GM19193 (cell line): ENCODE measurements around the gene MAP3K7CL.

Source experiments
- POLR2A ChIP-seq: IDR thresholded peaks from 4 replicates; pipeline ENCODE4 v1.6.1; 2011; ENCODE audit not compliant: insufficient read depth, insufficient read length; ENCODE audit errors: extremely low read depth

The MAP3K7CL gene

DNA sequence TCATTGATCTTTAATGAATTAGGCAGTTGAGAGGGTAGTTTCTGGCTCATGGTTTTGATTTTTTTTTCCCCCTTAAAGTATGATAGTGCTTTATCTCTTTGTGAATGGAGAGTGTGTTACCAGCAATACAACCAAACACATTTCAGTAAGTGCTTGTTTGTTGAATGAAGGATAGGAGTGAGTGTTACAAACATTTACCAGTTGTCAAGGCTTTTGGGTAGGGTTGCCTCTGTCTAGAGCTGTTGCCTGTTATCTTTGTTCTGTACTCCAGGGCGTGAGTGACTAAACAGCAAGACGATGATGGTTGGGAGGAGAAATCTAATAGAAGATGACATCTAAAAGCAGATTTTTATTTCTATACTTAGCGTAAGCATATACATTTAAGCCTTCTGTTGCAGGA is 21.5 kb downstream of the MAP3K7CL start:
- no peak for TF ChIP-seq POLR2A

DNA sequence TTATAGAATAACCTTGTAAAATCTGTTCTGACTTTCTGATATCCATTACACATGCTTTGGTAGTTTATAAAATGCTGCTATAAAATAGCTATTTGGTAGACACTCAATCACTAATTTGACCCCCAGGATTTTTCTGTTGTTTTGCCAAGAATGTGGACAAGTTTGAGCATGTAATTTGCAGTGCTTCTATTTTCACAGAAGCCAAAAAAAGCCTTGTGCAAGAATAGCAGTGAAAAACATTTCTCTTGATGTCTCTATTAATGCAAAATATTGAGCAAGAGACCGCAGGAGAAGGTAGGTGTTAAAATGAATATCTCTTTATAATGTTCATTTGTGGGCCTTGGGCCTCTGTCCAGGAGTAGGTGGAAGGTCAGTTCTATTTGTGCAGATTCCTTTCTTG is 22.5 kb downstream of the MAP3K7CL start:
- TF ChIP-seq POLR2A = no peak

DNA sequence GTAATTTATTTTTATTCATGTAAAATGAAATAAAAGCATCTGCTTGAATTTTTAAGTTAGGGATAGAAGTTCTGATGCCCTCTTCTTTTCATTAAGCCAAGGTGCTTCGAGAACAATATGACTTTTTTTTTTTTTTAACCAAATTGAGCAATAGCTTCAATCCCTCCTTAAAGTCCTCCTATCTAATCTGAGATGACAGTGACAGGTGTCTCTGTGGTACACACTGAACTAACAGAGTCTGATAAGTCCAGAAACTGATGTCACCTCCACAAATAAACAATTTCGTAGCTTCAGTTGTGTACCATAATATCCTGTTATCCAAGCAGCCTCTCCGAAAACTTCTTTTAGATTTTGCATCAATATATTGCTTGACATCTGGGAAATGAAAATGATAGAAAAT is 23.8 kb downstream of the MAP3K7CL start:
- no peak for TF ChIP-seq POLR2A

DNA sequence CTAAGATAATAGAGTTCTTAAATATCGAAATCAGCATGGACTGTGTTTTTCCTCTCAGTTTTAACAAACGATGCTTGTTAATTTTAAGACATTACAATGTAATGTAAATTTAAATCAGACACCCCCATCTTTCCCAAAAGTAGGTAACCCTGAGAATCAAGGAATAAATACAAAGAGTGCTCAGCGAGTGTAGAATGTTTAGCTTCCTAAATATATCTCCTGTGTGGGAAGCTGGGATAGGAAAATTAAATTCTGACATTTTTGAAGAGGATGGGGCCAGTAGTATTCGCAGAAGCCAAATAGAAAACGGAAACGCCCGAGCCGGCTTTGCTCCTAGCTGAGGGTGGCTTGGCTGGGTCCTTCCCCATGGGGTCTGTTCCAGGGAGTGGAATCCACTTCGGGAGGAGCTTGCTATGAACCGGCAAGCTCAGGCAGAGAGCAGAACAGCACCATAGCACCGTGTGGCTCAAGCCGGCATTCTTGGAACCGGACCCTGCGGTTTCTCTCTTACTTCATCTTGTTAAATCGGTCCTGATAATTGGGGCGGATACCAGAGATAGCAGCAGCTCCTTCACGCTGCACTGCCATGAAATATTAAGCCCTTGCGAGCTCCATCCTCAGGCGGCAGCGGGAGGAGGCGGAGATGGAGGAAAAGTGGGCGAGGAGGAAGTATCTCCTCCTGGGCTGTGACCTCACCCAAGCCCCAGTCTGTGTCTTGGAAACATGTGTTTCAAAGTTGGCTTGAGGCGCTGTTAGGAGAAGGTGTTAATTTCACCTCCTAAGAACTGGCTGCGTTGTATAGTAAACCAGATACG is 24.9 kb downstream of the MAP3K7CL start:
- TF ChIP-seq POLR2A = no peak

DNA sequence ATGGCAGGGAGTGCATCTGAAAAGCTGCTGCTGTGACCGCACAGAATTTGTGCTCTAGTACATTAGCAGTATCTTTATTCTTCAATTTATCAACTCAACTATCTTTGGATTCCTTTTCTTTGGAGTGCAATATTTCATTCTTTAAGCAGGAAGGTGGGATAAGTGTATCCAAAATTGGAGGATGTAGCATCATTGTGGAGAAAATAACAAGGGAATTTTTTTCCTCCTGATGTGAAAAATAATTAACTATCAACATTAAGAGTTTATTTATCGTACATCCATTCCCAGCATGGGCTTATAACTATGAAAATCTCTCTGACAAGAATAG is 25.5 kb downstream of the MAP3K7CL start:
- no peak for TF ChIP-seq POLR2A

DNA sequence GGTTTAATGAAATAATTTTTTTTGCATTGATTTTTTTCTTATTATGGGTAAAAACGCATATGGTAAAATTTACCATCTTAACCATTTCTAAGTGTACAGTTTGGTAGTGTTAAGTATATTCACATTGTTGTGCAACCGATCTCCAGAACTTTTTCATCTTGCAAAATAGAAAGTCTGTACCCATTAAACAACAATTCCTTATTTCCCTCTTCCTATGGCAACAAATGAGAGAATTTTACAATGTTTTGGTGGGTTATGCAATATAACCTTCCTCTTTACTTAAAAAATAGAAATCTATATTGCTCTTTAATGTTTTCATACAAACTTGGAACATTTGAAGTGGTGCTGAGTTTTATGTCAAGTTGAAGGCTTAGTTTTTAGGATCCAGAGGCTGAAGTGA is 26.6 kb downstream of the MAP3K7CL start:
- no peak for TF ChIP-seq POLR2A

DNA sequence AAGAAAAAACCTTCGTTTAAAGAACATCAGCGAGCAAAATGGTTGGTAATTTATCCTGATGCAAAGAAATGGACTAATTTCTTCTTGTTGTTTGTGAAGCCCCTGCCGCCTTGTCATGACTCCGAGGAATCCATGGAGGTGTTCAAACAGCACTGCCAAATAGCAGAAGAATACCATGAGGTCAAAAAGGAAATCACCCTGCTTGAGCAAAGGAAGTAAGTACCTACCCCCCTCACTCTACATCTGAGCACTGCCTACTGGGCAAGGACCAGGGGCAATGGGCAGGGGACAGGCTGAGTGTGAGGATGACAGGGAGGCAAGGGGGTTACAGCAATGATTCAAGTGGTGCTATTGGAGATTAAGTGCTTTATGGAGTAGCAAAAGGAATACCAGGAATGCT is 29.4 kb downstream of the MAP3K7CL start:
- TF ChIP-seq POLR2A = no peak

DNA sequence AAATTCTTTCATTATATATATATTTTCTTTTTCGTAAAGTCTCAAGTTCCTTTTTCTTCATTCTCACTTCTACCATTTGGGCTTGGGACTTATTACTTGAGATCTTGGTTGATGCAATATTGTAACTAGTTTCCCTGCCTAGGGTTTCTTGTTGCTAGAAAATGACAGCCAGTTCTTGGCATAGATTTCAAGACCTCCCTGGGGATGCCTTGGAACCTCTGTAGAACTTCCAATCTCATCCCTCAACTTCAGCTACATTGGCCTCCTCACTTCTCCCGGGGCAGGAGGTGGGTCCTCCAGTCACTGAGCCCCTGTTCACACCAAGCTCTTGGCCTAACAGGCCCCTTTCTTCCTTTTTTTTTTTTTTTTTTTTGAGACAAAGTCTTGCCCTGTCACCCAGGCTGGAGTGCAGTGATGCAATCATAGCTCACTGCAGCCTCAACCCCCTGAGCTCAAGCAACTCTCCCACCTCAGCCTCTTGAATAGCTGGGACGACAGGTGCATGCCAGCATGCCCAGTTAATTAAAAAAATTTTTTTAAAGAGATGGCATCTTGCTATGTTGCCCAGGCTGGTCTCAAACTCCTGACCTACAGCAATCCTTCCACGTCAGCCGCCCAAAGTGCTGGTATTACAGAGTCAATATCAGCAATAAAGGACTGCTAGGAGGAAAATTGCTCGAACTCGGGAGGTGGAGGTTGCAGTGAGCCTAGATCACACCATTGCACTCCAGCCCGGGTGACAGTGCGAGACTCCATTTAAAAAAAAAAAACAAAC is 33.1 kb downstream of the MAP3K7CL start:
- TF ChIP-seq POLR2A = no peak

DNA sequence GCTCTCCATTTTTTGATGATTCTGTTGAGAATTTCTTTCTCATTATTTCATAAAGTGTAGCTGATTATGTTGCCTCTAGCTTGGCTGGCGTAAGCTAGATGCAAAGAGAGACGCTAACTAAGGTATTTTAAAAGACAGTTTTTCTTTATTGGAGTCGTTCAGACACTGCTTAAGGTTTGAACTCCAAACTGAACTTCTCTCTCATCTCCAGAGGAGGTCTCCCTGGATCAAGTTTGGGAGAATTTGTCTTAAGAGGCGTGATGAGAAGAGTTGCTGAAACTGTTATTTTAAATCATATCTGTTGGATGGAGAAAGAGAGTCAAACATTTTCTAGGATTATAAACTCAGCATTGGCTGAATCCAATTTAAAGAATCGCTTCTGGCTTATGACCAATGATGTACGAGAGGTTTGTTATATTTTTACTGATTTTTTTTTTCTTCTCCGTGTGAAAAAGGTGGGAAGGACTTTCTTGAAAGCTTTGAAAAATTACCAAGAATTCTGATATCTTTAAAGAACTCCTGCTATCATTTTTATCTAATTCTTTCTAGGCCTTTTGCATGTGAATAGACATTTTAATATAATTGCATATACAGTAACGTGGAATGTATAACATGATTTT is 34.0 kb downstream of the MAP3K7CL start:
- no peak for TF ChIP-seq POLR2A

DNA sequence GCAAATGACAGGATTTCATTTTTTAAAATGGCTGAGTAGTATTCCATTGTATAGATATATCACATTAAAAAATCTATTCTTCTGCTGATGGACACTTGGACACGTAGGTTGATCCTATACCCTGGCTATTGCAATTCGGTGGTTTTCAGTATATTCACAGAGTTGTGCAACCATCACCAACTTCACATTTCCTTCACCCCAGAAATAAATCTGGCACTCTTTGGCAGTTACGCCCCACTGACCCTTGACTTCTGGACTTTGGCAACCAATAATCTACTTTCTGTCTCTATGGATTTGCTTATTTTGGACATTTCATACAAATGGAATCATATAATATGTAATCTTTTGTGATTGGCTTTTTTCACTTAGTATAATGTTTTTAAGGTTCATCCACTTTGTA is 35.9 kb downstream of the MAP3K7CL start:
- no peak for TF ChIP-seq POLR2A

DNA sequence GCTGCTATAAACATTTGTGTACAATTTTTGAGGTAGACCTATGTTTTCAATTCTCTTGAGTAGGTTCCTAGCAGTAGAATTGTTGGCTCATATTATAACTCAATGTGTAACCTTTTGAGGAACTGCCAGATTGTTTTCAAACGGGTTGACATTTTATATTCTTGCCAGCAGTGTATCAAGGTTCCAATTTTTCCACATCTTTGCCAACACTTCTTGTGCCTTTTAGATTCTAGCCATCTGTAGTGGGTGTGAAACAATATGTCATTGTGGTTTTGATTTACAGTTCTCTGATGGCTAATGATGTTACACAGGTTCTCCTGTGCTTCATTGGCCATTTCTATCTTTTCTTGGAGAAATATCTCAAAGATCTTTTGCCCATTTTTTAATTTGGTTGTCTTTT is 36.4 kb downstream of the MAP3K7CL start:
- no peak for TF ChIP-seq POLR2A

DNA sequence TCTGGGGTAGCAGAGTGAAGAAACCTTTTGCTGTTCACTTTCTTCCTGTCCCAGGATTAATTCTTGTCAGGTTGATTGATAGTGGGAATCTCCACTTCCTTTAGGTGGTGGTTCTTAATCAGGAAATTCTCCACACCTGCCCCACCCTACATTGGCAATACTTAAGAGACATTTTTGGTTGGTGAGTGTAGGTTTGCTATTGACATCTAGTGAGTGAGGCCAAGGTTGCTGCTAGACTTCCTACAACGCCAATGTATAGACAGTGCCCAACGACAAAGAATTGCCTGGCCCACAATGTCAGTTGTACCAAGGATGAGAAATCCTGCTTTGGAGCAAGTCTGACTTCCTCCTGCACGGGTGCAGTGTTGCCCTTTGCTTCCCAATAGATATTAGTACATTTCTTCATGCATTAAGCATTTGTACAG is 38.5 kb downstream of the MAP3K7CL start:
- no peak for TF ChIP-seq POLR2A

DNA sequence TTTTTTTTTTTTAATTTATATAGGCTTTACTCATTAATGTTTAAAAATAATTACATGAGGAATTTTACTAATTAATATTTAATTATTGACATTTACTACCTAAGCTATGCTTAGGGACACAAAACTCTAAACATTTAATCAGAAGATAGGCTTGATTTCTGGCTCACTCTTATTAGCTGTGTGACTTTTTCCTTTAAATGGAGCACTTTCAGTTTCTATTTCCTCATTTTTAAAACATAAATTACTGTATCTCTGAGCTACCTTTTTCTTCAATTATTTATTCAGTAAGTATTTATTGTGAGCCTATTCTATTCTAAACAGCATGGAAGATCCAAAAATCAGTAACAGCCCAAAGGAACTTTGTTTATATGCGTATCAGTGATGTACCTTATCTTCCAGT is 40.5 kb downstream of the MAP3K7CL start:
- no peak for TF ChIP-seq POLR2A

DNA sequence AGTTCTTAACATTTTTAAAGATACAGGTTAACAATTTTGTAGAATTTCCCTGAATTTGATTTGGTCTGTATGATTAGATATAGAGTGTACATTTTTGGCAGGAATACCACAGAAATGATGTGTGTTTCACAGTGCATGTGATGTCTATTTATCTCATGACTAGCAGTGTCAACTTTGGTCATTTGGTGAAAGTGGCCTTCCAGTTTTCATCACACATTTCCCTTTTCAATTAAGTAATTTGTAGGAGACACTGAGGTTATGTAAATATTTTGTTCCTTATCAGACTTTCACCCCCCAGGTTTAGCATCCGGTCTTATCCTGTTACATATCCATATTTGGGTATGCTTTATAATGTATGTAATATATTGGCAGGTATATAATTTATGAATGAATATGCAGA is 41.8 kb downstream of the MAP3K7CL start:
- no peak for TF ChIP-seq POLR2A

DNA sequence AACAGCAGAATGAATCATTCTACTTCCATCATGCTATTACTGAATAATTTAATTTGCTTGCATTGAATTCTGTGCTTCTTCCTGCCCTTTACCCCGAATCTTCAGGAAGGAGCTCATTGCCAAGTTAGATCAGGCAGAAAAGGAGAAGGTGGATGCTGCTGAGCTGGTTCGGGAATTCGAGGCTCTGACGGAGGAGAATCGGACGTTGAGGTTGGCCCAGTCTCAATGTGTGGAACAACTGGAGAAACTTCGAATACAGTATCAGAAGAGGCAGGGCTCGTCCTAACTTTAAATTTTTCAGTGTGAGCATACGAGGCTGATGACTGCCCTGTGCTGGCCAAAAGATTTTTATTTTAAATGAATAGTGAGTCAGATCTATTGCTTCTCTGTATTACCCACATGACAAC is 44.2 kb downstream of the MAP3K7CL start:
- TF ChIP-seq POLR2A = no peak
